NCI-H2107 (cell line): ENCODE results near the gene BIN2.
"Not testable (repeated sequence)": the region's sequence is repeated elsewhere in the genome, so short reads cannot be mapped to it uniquely, and the experiment has no call there.

Experiments
- DNase-seq: peaks from one replicate; lab custom pipeline; 2025; lab: John Stamatoyannopoulos, UW

BIN2 gene

DNA sequence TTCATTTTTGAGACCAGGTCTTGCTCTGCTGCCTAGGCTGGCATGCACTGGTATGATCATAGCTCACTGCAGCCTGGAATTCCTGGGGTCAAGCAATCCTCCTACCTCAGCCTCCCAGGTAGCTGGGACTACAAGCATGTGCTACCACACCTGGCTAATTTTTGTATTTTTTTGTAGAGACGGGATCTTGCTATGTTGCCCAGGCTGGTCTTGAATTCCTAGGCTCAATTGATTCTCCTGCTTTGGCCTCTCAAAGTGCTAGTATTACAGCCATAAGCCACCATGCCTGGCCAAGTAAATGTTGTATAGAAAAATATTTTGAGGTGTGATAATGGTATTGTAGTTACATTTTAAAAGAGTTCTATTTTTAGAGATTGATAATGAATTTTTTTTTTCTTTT is 12.6 kb downstream of the BIN2 start:
- no peak for DNase-seq

DNA sequence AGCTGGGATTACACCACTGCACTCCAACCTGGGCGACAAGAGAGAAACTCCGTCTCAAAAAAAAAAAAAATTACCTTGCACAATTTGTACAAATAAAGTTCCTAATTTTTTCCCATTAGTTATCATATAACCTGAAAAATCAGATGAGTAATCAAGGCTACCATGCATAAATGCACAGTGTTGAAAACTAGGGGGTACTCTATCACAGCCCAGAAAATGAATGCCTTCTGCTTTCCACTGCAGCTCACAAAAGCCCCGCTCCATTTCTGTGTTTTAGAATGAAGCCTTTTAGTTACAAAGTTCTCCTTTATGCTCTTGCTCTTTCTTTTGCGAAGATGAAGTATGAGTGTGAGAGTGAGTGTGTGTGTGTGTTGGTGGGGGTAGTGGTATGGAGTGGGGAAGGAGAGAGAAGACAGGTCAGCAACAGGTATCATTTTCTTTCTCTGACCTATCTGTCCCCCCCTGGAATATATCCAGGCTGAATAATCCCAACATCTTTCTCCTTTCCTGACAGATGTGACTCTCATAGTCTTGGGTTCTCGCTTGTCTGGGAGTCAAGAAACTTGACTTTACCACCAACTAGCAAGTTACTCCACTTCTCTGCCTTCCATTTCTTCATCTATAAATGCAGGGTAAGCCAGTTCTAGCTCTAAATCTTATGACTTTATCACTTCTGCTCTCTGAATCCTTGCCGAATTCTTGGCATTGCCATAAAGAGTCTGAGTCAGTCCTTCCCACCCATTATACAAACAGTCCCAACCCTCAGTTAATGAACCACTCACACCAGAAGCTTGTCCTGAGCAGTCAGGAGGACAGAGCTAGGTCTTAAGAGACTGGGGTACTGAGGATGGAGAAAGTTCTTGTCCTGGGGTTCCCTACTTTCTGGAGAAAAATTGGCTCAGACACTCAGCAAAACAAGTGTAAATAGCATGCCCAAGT is 16.1 kb downstream of the BIN2 start:
- DNase-seq, result no peak

DNA sequence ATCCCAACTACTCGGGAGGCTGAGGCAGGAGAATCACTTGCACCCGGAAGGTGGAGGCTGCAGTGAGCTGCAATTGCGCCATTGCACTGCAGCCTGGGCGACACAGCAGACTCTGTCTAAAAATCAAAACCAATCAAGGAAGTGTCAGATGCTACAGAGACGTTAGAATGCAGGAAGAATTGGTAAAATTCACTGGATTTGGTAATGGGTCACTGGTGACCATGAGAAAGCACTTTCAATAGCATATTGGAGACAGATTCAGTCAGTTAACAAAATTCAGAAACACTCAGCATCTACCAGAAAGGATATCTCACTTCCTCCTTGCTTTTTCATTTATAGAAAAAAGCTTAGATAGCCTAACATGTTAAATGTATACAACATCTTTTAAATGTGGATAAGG is 17.5 kb downstream of the BIN2 start:
- no peak for DNase-seq

DNA sequence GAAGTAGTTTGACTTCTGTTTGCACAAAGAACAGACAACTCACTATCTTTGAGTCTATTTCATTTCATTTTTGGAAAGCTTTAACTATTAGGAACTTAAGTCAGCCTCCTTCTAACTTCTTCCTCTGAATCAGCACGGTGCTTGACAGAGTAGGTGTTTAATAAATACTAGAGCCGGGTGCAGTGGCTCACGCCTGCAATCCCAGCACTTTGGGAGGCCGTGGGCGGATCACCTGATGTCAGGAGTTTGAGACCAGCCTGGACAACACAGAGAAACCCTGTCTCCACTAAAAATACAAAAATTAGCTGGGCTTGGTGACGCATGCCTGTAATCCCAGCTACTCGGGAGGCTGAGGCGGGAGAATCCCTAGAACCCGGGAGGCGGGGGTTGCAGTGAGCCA is 23.2 kb downstream of the BIN2 start:
- DNase-seq, result not testable (repeated sequence)

DNA sequence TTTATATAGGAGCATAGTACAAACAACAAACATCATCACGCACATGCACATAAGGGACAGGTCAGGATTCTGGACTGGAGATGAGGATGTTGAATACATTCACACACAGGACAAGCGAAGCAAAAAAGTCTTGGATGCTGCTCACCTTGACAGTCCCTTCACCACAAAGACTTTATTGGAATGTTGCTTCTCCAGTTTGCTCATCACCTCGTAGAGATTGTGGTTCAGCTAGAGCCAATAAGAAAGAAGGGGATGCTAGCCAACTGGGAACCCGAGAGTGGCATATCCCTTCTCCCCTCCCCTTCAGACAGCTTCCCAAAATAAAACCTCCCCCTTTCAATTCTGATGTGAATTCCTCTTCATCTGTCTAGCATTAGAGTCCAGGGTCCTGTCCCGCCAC is 28.3 kb downstream of the BIN2 start:
- DNase-seq, result no peak

DNA sequence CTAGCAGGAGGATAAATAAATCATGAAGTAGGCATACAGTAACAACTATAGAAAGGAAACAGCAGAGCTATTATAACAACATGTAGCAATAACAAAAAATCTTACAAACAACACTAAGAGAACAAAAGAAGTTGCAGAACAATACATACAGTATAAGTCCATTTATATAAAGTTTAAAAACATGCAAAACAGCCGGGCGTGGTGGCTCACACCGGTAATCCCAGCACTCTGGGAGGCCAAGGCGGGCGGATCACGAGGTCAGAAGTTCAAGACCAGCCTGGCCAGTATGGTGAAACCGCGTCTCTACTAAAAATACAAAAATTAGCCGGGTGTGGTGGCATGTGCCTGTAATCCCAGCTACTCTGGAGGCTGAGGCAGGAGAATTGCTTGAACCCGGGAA is 29.9 kb downstream of the BIN2 start:
- DNase-seq, result not testable (repeated sequence)

DNA sequence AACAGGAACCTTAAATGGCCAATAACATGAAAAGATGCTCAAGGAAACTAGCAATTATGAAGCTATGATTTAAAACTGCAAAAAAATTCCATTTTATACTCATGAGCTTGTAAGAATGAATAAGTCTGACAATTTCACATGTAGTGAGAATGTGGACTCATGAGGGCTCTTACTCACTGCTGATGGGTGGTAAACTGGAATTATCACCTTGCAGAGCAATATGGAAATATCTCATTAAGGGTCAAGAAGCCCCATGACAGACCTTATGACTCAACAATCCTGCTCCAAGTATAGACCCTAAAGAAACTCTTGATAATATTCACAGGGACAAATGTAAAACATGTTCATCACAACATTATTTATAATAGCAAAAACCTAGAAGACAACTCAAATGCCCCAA is 30.3 kb downstream of the BIN2 start:
- DNase-seq, result no peak

DNA sequence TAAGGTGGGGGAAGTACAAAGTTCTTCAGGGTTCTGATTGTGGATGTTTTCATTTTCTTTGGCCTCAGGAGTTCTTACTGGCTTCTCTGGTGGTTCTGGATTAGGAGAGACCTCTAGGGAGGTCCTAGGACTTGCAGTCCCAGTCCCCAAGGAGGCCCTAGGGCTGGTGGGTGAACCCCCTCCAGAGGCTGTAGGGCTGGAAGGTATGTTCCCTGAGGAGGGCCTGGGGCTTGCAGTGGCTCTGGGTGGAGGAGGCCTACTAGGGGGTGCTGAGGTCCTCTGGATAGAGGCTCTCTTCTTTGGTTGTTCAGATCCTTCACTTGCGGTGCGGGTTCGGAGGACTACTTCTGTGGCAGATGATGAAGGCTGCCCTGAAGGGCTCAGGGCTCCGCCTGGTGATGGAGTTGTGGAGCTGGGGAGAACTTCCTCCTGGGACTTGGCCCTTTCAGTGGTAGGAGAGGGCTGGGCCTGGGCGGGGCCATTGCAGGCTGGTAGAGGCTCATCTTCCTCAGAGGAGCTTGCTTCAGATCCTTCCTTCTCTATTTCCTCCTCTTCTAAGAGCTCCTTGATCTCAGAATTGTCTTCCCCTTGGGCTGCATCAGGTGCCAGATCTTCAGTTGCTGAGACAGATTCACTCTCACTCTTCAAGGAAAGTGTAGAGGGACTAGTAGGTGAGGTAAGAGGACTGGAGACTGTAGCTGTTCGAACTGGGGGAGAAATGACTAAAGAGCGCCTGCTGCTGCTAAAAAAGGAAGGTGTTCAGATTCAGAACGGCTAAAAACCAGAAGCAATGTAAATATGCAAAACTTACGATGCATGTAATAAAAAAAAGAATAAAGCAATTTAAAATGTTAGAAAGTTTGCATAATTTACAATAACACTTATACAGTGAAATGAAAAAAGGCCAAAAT is 32.1 kb downstream of the BIN2 start:
- DNase-seq, result not testable (repeated sequence)

DNA sequence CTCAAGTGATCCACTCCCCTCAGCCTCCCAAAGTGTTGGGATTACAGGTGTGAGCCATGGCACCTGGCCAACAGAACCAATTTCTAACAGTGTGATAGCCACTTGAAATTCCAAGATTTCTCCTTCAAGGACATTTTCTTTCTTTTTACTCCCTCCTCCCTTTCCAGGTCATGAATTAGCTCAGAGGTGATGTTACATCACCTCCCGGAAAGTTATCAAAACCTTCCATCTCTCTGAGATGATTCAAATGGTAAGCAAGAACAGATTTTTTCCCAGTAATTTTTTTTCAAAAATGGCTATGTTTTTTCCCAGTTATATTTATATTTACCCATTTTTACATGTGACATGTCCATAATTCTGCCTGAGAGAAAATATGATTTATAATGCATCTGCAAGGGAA is 38.1 kb downstream of the BIN2 start:
- no peak for DNase-seq

DNA sequence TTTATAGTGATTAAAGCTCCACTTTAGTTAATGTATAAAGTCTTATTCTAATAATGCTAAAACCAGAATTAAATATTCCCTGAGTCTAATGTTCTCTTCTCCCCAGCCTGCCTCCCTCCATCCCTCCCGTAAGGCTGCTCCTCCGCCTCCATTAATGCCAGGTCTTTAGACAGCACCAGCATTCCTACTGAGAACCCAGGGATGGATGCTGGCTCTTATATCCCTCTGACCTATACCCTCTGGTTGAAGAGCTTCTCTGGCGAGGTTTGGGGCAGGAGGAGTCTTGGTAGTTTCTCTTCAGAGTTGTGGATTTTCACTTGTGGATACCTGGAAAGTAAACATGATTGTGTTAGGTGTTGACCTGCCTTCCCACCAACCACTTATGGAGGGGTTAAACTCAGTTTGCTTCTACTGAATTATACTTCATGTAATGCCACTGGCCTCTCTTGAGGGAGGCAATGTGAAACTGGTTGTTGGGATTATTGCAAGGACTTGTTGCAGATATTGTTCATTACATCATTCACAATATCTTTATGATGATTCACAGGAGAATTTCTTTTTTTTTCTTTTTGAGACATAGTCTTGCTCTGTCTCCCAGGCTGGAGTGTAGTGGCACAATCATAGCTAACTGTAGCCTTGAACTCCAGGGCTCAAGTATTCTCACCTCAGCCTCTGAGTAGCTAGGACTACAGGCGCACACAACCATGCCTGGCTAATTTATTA is 42.6 kb downstream of the BIN2 start:
- DNase-seq, result no peak

DNA sequence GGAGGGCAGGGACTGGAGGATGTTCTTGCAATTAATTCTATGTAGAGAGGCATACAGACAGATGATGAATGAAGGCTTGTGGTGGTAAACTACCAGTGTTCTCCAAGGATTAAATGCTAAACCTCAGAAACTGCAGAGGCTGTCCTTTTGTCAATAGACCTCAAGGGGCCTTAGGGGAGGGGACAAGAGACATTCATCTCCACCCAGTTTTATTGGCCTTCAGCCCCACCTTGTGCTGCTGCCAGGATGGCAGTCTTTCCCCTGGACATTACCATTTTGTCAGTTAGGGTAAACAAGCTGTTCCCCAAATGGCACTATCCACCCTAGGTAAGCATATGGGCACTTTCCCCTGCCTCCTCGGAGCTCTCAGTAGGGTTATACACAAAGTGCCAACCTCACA is 48.9 kb downstream of the BIN2 start:
- DNase-seq, result no peak

DNA sequence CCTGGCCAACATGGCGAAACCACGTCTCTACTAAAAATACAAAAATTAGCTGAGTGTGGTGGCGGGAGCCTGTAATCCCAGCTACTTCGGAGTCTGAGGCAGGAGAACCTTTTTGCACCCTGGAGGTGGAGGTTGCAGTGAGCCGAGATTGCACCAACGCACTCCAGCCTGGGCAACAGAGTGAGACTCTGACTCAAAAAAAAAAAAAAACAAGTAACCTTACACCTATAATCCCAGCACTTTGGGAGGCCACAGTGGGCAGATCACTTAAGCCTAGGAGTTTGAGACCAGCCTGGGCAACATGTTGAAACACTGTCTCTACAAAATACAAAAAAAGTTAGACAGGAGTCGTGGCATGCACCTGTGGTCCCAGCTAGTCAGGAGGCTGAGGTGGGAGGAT is 51.2 kb downstream of the BIN2 start:
- DNase-seq, result not testable (repeated sequence)

DNA sequence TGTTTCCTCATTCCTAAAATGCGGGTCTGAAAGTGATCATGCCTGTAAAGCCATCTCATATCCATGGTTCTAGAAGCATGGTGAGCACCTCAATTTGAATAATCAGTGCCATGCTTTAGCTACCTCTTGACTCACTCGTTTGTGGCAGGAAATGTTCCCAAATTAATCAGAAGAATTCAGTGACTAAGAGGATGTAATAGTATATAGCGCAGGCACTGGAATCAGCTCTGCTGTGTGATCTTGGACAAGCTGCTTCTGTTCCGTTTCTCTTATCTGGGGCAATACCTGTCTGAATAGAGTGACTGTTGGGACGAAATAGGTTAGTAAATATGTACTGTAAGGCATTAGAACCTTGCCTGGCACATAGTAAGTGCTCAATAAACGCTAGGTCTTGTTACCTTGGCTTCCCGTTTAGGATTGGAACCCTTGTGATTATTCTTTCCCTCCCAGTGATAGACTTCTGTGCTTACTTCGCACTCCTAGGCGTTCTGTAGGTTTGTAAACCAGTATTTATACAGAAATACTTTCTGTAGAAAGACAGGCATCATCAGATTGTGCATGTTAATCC is 52.9 kb downstream of the BIN2 start:
- DNase-seq, result no peak

DNA sequence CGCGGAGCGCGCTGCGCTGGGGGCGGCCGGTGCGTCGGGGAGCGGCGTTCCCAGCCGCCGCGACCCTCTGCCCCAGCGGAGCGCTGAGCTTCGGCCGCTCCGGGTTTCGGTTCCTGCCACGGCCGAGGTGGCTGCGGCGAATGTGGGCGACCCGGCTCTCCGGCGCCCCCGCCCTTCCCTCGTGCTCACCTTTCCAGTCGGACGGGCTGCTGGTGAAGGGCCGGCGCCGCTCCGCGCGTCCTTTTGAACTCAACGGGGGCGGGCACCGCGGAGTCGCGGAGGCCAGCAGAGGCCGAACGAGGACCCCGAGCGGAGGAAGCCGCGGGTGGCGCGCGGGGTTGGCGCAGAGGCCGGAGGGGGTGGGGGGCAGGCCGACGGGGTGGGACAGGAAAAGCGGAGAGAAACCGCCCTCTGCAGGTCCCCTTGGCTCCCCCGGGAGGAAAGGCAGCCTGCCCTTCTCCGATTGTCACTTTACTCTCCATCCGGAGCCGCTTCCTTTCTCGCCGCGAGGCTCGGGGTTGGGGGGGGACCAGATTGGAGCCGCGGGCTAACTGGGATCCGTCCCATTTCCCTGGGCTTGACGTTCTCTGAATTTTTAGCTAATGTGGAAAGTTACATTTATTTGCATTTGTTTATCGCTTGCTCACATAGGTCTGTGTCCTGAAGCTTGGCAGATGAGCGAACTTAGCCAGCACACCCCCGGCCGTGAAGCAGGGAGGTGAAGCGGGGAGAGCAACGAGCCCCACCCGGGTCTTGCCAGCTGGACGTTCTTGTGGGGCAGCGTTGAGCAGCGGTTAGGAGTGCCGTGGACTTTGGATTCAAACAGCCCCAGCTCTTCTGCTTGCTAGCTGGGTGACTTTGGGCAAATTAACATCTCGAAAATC is 53.7 kb downstream of the BIN2 start, which contains the start of gene SMAGP:
TSS of gene SMAGP (minus strand) at position 349 of the 884 bp plus-strand sequence. CDS start 1,137 bp downstream, outside the sequence.
- no peak for DNase-seq

DNA sequence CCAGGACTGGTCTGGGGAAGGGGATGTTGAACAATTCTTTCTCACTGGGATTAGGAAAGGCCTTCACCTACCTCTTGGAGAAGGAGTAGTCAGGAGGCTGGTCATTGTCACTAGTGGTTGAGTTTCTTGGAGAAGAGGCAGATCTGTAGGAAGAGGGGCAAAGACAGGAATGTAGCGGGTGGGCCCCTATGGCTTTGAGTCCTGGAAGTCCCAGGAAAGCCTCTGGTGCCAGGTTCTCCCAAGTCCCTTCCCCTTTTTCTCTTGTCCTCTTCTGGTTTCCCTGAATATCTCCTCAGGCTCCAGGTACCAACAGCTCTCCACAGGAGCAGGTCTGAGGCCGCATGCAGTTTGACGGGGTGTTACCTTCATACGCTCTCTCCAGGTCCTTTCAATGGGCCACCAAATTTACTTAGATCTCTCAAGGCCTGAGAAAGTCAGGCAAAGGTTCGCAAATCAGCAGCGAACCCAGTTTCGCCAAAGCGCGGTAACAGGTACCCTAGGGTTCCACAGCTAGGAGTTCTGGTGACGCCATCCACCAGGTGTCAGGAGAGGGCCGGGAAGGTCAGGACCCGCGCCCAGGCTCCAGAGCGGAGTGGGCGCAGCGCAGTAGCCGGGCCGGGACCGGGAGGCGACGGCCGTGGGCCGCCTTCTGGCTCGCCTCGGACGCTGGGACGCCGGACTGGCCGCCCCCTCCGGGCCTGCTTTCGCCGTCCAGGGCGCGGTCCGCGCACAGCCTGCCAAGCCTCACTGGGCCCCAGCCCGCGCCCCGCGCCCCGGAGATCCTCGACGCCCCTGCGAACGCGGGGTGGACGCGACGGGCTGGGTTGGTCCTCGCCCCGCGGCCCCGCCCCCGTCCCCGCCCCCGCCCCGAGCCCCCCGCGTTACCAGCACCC is 54.6 kb downstream of the BIN2 start:
- no peak for DNase-seq

DNA sequence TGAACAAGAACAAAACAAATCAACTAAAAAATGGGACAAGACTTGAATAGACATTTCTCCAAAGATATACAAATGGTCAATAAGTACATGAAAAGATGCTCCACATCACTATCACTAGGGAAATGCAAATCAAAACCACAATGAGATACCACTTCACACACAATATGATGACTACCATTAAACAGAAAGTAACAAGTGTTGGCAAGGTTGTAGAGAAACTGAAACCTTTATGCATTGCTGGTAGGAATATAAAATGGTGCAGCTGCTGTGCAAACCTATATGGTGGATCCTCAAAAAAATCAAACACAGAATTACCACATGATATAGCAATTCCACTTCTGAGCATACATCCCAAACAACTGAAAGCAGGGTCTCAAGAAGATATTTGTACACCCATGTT is 59.0 kb downstream of the BIN2 start:
- DNase-seq, result no peak

DNA sequence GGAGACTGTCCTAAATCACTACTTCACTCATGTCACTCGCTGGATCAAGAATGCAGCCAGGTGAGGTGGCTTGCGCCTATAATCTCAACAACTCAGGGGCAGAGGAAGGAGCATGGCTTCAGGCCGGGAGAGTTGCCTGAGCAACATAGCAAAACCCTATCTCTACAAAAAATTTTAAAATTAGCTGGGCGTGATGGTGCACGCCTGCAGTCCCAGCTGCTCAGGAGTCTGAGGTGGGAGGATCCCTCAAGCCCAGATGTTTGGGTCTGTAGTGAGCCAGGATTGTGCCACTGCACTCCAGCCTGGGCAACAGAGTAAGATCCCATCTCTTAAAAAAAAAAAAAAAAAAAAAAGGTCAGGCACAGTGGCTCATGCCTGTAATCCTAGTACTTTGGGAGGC is 59.7 kb downstream of the BIN2 start:
- no peak for DNase-seq

DNA sequence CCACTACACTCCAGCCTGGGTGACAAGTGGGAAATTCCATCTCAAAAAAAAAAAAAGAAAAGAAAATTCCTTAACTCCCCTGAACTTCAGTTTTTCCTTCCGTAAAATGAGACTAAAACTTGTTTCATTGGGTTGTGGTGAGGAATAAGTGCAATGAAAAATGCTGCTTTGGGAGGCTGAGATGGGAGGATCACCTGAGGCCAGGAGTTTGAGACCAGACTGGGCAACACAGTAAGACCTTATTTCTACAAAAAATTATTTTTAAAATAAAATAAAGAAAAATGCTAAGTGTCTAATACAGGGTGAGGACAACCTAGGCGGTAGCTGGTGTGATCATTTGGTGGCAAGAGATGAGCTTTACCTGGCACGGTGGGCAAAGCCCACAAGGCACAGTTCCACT is 60.6 kb downstream of the BIN2 start:
- DNase-seq, result no peak

DNA sequence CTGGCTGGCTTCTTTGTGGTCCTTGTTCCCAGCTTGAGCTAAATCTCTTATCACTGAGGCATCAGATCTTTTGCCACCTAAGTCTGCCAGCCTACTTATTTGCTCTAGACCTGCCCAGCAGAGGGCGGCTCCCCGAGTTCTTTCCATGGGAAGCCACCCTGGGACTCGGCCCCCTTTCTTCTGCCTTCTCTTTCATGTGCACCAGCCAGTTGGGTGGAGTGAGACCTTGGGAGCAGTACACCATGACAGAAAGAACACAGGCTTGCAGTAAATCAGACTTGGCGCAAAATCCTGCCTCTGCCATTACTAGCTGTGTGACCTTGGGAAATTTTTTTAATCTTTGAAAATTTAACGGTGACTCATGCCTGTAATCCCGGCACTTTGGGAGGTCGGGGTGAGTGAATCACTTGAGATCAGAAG is 61.2 kb downstream of the BIN2 start:
- no peak for DNase-seq

DNA sequence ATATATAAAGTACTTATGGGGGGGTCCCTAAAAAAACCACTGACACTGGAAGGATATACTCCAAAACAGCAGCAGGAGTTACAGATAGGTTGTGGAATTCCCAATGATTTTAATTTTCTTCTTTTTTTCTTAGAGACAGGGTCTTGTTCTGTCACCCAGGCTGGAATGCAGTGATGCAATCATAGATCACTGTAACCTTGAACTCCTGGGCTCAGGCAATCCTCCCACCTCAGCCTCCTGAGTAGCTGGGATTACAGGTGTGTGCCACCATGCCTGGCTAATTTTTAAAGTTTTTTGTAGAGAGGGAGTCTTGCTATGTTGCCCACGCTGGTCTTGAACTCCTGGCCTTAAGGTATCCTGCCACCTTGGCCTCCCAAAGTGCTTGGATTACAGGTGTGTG is 64.4 kb downstream of the BIN2 start:
- DNase-seq, result not testable (repeated sequence)
